HepG2 (cell line): ENCODE results near the gene SEPTIN12. TPM values are rescaled to one million over a fixed set of nuclear protein-coding genes. Genes with fewer than 3 reads are reported as not detected.

ENCODE experiments used
- CAMTA2 ChIP-seq: sonication (generic); formaldehyde crosslinking; IDR thresholded peaks from 2 replicates; pipeline ENCODE4 v1.4.0; 2020; ENCODE audit warnings: mild to moderate bottlenecking, missing genetic modification reagents, borderline replicate concordance
- FOSL2 ChIP-seq: sonication (generic); formaldehyde crosslinking; IDR thresholded peaks from 2 replicates; pipeline ENCODE4 v1.4.0; 2020; ENCODE audit warnings: missing genetic modification reagents
- HNF4G ChIP-seq, 2 experiments: sonication (generic) in 1 of 2; formaldehyde crosslinking in 1 of 2; IDR thresholded peaks; 2 replicates each; pipeline versions ENCODE4 v1.4.0 to v1.6.1; 2011 to 2020; ENCODE audit warnings: borderline replicate concordance in 2 of 2, low read depth in 2 of 2, mild to moderate bottlenecking in 2 of 2, low read length in 1 of 2, missing genetic modification reagents in 1 of 2, moderate library complexity in 1 of 2
- IKZF4 ChIP-seq: sonication (generic); formaldehyde crosslinking; IDR thresholded peaks from 2 replicates; pipeline ENCODE4 v1.5.1; 2020; ENCODE audit warnings: borderline replicate concordance, mild to moderate bottlenecking, low read depth, missing genetic modification reagents; ENCODE audit errors: not compliant biosample characterization
- MAFK ChIP-seq, 2 experiments: IDR thresholded peaks in 1 of 2; conservative IDR thresholded peaks in 1 of 2; 2 replicates each; pipeline ENCODE4 v1.6.1; 2011; ENCODE audit warnings: improper control_type of control experiment in 2 of 2, low read length in 2 of 2
- MAZ ChIP-seq, 2 experiments: sonication (generic) in 1 of 2; formaldehyde crosslinking in 1 of 2; IDR thresholded peaks; 2 replicates each; pipeline versions ENCODE4 v1.5.0 to v1.6.1; 2012 to 2020; ENCODE audit warnings: low read depth in 2 of 2, mild to moderate bottlenecking in 2 of 2, borderline replicate concordance in 1 of 2, improper control_type of control experiment in 1 of 2, low read length in 1 of 2, missing genetic modification reagents in 1 of 2, moderate library complexity in 1 of 2
- POLR2A ChIP-seq, 2 experiments: IDR thresholded peaks; 2 replicates each; pipeline ENCODE4 v1.6.1; 2011; ENCODE audit warnings: low read depth in 2 of 2, low read length in 2 of 2, mild to moderate bottlenecking in 1 of 2, moderate library complexity in 1 of 2; ENCODE audit not compliant: insufficient read depth in 1 of 2
- SP4 ChIP-seq: sonication (generic); formaldehyde crosslinking; IDR thresholded peaks from 2 replicates; pipeline ENCODE4 v1.8.1; 2023; ENCODE audit warnings: mild to moderate bottlenecking, missing genetic modification reagents
- ZNF274 ChIP-seq: sonication (generic); formaldehyde crosslinking; IDR thresholded peaks from 2 replicates; pipeline ENCODE4 v1.5.1; 2020; ENCODE audit warnings: mild to moderate bottlenecking, missing genetic modification reagents
- ZNF598 ChIP-seq: sonication (generic); formaldehyde crosslinking; IDR thresholded peaks from 2 replicates; pipeline ENCODE4 v1.5.1; 2020; ENCODE audit warnings: mild to moderate bottlenecking, missing genetic modification reagents, borderline replicate concordance
- ZNF652 ChIP-seq: IDR thresholded peaks from 2 replicates; pipeline ENCODE4 v1.6.1; 2016; ENCODE audit warnings: low read depth, borderline replicate concordance
- polyA plus RNA-seq, 8 experiments: library from polyadenylated mRNA; depleted of rRNA in 3 of 8; stranded (reverse) in 7 of 8; unstranded in 1 of 8; fragments of >200 nt; fragmentation: Illumina TruSeq in 4 of 8; extraction: Trizol in 4 of 8; gene quantifications; 2 replicates each; pipeline versions ENCODE4 v1.2.1 to v1.2.3, GENCODE V29; 2011 to 2016; ENCODE audit warnings: low read depth in 4 of 8, missing spikeins in 1 of 8, mixed read lengths in 1 of 8; ENCODE audit not compliant: insufficient read depth in 1 of 8
- total RNA-seq, 5 experiments: library from RNA; depleted of rRNA; stranded (reverse); fragments of >200 nt; fragmentation: Illumina TruSeq; extraction: Trizol; gene quantifications; 2 replicates each; pipeline ENCODE4 v1.2.3, GENCODE V29; 2016; ENCODE audit warnings: low read depth in 1 of 5
- TF ChIP-seq, protein P1 (sequence below): IDR thresholded peaks from 2 replicates; pipeline ENCODE4 v1.6.1; 2016; ENCODE audit warnings: control low read depth
- TF ChIP-seq, protein P2 (sequence below): sonication (generic); formaldehyde crosslinking; IDR thresholded peaks from 2 replicates; pipeline ENCODE4 v1.9.0; 2021; ENCODE audit warnings: missing genetic modification reagents, mild to moderate bottlenecking, borderline replicate concordance
- TF ChIP-seq, protein P3 (sequence below): sonication (generic); formaldehyde crosslinking; conservative IDR thresholded peaks from 2 replicates; pipeline ENCODE4 v1.8.0; 2022; ENCODE audit warnings: low read depth, missing genetic modification reagents

The SEPTIN12 gene
- total and polyA plus RNA-seq, 2 of the 13 experiments (the other 11 are each of a cell fraction or from before 2014, with no cell fraction given), result 0.22 TPM; not detected in 1

DNA sequence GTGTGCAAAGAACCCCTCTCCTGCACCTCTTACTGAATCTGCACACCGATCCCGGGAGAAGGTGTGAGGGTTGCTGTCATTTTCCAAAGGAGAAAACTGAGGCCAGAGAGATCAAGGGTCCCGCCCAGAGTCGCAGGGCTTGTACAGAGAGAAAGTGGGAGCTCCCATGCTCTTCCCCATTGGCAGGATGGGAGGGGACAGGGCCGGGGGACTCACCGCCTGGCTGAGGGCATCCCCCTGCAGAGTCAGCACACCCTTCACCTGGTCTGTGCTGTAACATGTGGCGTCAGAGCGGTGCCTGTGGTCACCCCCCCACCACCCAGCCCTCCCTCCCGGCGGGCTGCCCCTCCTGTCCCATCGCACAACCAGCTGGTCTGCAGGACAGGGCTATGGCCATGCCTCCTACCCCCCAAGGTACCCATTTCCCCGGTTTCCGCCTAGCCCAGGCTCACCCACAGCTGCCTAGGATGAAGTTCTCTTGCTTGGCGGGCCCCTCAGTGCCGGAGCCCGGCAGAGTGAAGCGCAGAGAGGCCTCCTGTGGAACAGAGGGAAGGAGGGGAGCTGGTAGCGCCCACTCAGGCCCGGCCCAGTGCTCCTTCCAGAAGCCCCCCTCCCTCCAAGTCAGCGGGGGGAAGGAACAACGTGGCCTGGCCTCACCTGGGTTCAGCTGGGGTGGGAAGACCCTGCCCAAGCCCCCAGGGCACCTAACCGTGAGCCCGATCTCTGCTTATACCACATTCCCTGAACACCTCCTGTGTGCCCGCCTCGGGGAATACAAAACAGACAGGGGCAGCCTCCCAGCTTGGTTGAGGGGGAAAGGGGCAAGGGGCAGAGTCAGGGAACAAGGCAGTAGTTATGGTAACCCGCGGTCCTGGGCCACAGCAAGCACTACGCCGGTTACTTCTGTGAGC is 13.2 kb upstream of the SEPTIN12 start (continued):
- TF ChIP-seq, protein P1, sequence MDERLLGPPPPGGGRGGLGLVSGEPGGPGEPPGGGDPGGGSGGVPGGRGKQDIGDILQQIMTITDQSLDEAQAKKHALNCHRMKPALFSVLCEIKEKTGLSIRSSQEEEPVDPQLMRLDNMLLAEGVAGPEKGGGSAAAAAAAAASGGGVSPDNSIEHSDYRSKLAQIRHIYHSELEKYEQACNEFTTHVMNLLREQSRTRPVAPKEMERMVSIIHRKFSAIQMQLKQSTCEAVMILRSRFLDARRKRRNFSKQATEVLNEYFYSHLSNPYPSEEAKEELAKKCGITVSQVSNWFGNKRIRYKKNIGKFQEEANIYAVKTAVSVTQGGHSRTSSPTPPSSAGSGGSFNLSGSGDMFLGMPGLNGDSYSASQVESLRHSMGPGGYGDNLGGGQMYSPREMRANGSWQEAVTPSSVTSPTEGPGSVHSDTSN (CRISPR knock-in tag), result no peak
- TF ChIP-seq SP4 (0 out of 2 replicates have a peak, but pooled peaks have one; percentile 5), HNF4G (IDR thresholded peaks at IDR 0.05; ENCODE audit: borderline replicate concordance, low read depth, low read length) (no peak), HNF4G (CRISPR knock-in tag; IDR thresholded peaks at IDR 0.05; ENCODE audit: borderline replicate concordance, low read depth) (0 out of 2 replicates have a peak, but pooled peaks have one; percentile 23), ZNF652 (CRISPR knock-in tag) (no peak), ZNF598 (0 out of 2 replicates have a peak, but pooled peaks have one; percentile 45), MAFK (conservative IDR thresholded peaks at IDR 0.05 in 1 of 2, IDR thresholded peaks at IDR 0.05 in 1 of 2; ENCODE audit: low read length in 2 of 2) (no peak), ZNF274 (no peak), POLR2A (IDR thresholded peaks at IDR 0.05; ENCODE audit: insufficient read depth in 1 of 2, low read depth in 2 of 2, low read length in 2 of 2) (peak in 1 of 2 experiments; percentile 19; a peak in 1 of 4 replicates), FOSL2 (CRISPR knock-in tag) (no peak), CAMTA2 (CRISPR knock-in tag) (no peak), MAZ (IDR thresholded peaks at IDR 0.05; ENCODE audit: borderline replicate concordance, low read depth, low read length) (no peak), MAZ (CRISPR knock-in tag; IDR thresholded peaks at IDR 0.05; ENCODE audit: low read depth) (no peak), IKZF4 (no peak)
- TF ChIP-seq, protein P2, sequence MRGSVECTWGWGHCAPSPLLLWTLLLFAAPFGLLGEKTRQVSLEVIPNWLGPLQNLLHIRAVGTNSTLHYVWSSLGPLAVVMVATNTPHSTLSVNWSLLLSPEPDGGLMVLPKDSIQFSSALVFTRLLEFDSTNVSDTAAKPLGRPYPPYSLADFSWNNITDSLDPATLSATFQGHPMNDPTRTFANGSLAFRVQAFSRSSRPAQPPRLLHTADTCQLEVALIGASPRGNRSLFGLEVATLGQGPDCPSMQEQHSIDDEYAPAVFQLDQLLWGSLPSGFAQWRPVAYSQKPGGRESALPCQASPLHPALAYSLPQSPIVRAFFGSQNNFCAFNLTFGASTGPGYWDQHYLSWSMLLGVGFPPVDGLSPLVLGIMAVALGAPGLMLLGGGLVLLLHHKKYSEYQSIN (CRISPR knock-in tag), result no peak
- TF ChIP-seq, protein P3, sequence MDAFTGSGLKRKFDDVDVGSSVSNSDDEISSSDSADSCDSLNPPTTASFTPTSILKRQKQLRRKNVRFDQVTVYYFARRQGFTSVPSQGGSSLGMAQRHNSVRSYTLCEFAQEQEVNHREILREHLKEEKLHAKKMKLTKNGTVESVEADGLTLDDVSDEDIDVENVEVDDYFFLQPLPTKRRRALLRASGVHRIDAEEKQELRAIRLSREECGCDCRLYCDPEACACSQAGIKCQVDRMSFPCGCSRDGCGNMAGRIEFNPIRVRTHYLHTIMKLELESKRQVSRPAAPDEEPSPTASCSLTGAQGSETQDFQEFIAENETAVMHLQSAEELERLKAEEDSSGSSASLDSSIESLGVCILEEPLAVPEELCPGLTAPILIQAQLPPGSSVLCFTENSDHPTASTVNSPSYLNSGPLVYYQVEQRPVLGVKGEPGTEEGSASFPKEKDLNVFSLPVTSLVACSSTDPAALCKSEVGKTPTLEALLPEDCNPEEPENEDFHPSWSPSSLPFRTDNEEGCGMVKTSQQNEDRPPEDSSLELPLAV (CRISPR knock-in tag), result no peak
